ENCODE measurements around the gene CDH8.

DNA sequence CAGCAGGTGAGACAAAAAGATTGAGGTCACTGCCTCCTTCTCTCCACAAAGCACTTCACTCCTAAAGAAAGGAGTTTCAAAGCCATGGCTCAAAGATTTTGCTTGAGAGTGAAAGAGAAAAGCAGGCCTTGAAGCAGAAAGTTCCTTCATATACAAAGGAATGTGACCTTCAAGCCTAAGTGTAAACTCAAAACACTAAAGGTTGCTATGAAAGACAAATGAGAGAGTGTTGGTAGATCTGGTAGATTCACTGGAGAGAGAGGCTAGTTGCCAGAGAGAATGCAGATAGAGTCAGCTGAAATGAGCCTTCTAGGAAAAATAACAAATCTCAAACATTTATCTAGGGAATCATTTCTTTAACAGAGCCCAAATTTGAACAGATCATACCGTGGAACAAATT is 305.2 kb downstream of the CDH8 start:
- TF ChIP-seq, protein P1, sequence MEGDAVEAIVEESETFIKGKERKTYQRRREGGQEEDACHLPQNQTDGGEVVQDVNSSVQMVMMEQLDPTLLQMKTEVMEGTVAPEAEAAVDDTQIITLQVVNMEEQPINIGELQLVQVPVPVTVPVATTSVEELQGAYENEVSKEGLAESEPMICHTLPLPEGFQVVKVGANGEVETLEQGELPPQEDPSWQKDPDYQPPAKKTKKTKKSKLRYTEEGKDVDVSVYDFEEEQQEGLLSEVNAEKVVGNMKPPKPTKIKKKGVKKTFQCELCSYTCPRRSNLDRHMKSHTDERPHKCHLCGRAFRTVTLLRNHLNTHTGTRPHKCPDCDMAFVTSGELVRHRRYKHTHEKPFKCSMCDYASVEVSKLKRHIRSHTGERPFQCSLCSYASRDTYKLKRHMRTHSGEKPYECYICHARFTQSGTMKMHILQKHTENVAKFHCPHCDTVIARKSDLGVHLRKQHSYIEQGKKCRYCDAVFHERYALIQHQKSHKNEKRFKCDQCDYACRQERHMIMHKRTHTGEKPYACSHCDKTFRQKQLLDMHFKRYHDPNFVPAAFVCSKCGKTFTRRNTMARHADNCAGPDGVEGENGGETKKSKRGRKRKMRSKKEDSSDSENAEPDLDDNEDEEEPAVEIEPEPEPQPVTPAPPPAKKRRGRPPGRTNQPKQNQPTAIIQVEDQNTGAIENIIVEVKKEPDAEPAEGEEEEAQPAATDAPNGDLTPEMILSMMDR (IDR thresholded peaks at IDR 0.05; ENCODE audit: borderline replicate concordance, extremely low read depth, low read length, poor library complexity, severe bottlenecking): no peak
- TF ChIP-seq EZH2 (IDR thresholded peaks at IDR 0.05; ENCODE audit: borderline replicate concordance, low read depth, low read length, severe bottlenecking): no peak

All from DND-41 (cell line).